ENCODE measurements around the gene KIZ.
A peak's percentile ranks its signal among the peaks of the same experiment; 100 is the strongest.

Gene KIZ

GRCh38 chr20:21125849-21126580 is at the start of gene KIZ:
Gene KIZ (plus strand): TSS chr20:21126082. CDS start chr20:21126116, 34 bp downstream.
- DNase-seq (ENCODE audit: low read depth in 2 of 2) = peak; percentile 97 to 98

- DNase-seq (ENCODE audit: low read depth in 2 of 2) = no peak
Measured at GRCh38 chr20:21077809-21078345, 48.0 kb upstream of the KIZ start.

- DNase-seq (ENCODE audit: low read depth in 2 of 2) = no peak
Measured at GRCh38 chr20:21082584-21082983, 43.3 kb upstream of the KIZ start.

- DNase-seq (ENCODE audit: low read depth in 2 of 2) = no peak
Measured at GRCh38 chr20:21083825-21084325, 42.0 kb upstream of the KIZ start.

- DNase-seq (ENCODE audit: low read depth in 2 of 2) = no peak
Measured at GRCh38 chr20:21087862-21088540, 37.9 kb upstream of the KIZ start.

GRCh38 chr20:21089391-21089790 is 36.5 kb upstream of the KIZ start:
- DNase-seq (ENCODE audit: low read depth in 2 of 2) = no peak

- DNase-seq (ENCODE audit: low read depth in 2 of 2) = no peak
Measured at GRCh38 chr20:21090111-21090618, 35.7 kb upstream of the KIZ start.

- DNase-seq (ENCODE audit: low read depth in 2 of 2) = no peak
Measured at GRCh38 chr20:21090721-21091120, 35.2 kb upstream of the KIZ start.

- no peak for DNase-seq (ENCODE audit: low read depth in 2 of 2)
Measured at GRCh38 chr20:21092806-21093205, 33.1 kb upstream of the KIZ start.

- no peak for DNase-seq (ENCODE audit: low read depth in 2 of 2)
Measured at GRCh38 chr20:21096321-21097043, 29.4 kb upstream of the KIZ start.

- DNase-seq (ENCODE audit: low read depth in 2 of 2) = no peak
Measured at GRCh38 chr20:21099751-21100577, 25.9 kb upstream of the KIZ start.

- DNase-seq (ENCODE audit: low read depth in 2 of 2) = no peak
Measured at GRCh38 chr20:21100578-21101452, 25.1 kb upstream of the KIZ start.

GRCh38 chr20:21101453-21101931 is 24.4 kb upstream of the KIZ start:
- no peak for DNase-seq (ENCODE audit: low read depth in 2 of 2)

- no peak for DNase-seq (ENCODE audit: low read depth in 2 of 2)
Measured at GRCh38 chr20:21101932-21102575, 23.8 kb upstream of the KIZ start.

- no peak for DNase-seq (ENCODE audit: low read depth in 2 of 2)
Measured at GRCh38 chr20:21102603-21103311, 23.1 kb upstream of the KIZ start.

- no peak for DNase-seq (ENCODE audit: low read depth in 2 of 2)
Measured at GRCh38 chr20:21103582-21104465, 22.1 kb upstream of the KIZ start.

GRCh38 chr20:21104466-21104761 is 21.5 kb upstream of the KIZ start:
- DNase-seq (ENCODE audit: low read depth in 2 of 2) = no peak

- no peak for DNase-seq (ENCODE audit: low read depth in 2 of 2)
Measured at GRCh38 chr20:21104921-21105320, 21.0 kb upstream of the KIZ start.
